Measurements from ENCODE around the gene SETDB2.

DNA sequence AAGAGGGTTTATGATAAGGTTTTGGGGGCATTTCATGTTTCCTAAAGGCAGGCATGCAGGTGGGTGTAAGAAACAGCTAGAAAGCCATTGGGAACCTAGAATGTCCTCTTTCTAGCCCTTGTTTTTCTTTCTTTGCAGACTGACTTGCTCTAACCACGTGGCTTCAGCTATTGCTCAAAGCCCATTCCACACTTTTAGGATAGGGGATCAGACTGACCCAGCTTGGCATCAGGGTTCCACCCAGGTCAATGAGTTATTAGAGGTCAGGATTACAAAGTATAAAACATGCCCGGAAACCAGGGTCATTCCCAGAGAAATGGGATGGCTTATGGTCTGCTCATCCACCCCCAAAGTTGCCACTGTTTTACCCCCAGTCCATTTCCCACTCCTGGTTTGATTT, 68.5 kb downstream of the SETDB2 start:
- TF ChIP-seq, protein P1, sequence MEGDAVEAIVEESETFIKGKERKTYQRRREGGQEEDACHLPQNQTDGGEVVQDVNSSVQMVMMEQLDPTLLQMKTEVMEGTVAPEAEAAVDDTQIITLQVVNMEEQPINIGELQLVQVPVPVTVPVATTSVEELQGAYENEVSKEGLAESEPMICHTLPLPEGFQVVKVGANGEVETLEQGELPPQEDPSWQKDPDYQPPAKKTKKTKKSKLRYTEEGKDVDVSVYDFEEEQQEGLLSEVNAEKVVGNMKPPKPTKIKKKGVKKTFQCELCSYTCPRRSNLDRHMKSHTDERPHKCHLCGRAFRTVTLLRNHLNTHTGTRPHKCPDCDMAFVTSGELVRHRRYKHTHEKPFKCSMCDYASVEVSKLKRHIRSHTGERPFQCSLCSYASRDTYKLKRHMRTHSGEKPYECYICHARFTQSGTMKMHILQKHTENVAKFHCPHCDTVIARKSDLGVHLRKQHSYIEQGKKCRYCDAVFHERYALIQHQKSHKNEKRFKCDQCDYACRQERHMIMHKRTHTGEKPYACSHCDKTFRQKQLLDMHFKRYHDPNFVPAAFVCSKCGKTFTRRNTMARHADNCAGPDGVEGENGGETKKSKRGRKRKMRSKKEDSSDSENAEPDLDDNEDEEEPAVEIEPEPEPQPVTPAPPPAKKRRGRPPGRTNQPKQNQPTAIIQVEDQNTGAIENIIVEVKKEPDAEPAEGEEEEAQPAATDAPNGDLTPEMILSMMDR (conservative IDR thresholded peaks at IDR 0.05; ENCODE audit: low read depth, low read length): no peak
- TF ChIP-seq RAD21 (IDR thresholded peaks at IDR 0.05; ENCODE audit: low read length) (no peak), MAZ (IDR thresholded peaks at IDR 0.05; ENCODE audit: borderline replicate concordance, low read depth, low read length) (no peak), SMC3 (IDR thresholded peaks at IDR 0.05; ENCODE audit: low read depth, low read length) (no peak), POLR2A (IDR thresholded peaks at IDR 0.05; ENCODE audit: low read depth, low read length) (no peak), MXI1 (IDR thresholded peaks at IDR 0.05; ENCODE audit: borderline replicate concordance, low read depth, low read length) (no peak)

Measured in IMR-90 (cell line).